ENCODE data around the gene FLNB.

GRCh38 chr3:58124387-58124786, 116.2 kb downstream of the FLNB start:
- TF ChIP-seq CTCF (conservative IDR thresholded peaks at IDR 0.05) (no peak), ZFX (IDR thresholded peaks at IDR 0.05) (no peak)
